WERI-Rb-1 (cell line): ENCODE results near the gene PTPRD.
"Not testable (repeated sequence)": the region's sequence is repeated elsewhere in the genome, so short reads cannot be mapped to it uniquely, and the experiment has no call there.

ENCODE experiments used
- DNase-seq: peaks from one replicate; pipeline ENCODE4 v3.0.0-alpha.2; 2020
- H3K27ac ChIP-seq: fragments of 250-450 bp; sonication (Bioruptor Pico); 2 replicates; pipeline ENCODE4 v1.5.1; 2020; ENCODE audit warnings: mild to moderate bottlenecking, moderate library complexity
- H3K27me3 ChIP-seq: fragments of 250-450 bp; sonication (Bioruptor Pico); 2 replicates; pipeline ENCODE4 v1.5.1; 2021; ENCODE audit warnings: mild to moderate bottlenecking, low read depth, moderate library complexity; ENCODE audit not compliant: insufficient read depth, severe bottlenecking
- H3K36me3 ChIP-seq: fragments of 250-450 bp; sonication (Bioruptor Pico); 2 replicates; pipeline ENCODE4 v1.5.1; 2020; ENCODE audit warnings: mild to moderate bottlenecking, moderate library complexity
- H3K4me3 ChIP-seq: 2 replicates; pipeline ENCODE4 v1.5.1; 2011; ENCODE audit warnings: low read depth, mild to moderate bottlenecking, control low read depth, low read length
- H3K9me3 ChIP-seq: fragments of 250-450 bp; sonication (Bioruptor Pico); 2 replicates; pipeline ENCODE4 v1.5.1; 2021; ENCODE audit warnings: mild to moderate bottlenecking, moderate library complexity; ENCODE audit not compliant: severe bottlenecking
- TF ChIP-seq, protein P1 (sequence below): IDR thresholded peaks from 2 replicates; pipeline ENCODE4 v1.5.1; 2011; ENCODE audit warnings: low read depth, mild to moderate bottlenecking, control low read depth, inconsistent platforms, low read length

Gene PTPRD

DNA sequence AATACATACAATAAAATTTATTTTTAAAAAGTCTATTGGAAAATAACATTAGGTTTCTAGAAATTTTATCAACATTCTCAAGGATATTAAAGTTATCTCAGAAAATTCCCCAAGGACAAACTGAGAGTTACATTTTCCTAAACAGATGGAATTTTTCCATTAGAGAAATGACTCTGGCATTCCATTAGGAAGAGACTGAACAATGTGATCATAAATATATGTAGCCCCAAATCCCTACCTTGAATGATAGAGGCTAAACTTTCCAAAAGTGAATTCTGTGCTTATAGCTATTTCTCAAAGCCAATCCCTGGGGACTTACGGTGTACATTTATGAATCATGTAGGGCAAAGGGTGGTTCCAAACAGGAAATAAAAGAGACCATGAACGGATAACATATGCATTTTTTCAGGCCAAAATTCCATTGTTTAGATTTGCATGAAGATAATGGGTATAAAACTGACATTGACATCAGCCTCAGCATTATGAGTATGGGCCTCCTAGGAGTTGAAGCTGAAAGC, 1632.2 kb downstream of the PTPRD start:
- Histone ChIP-seq H3K27ac (no peak overlapping the region), H3K36me3 (no peaks in the 10 kb centered on the region), H3K9me3 (no peaks in the 10 kb centered on the region), H3K27me3 (no peaks in the 10 kb centered on the region), H3K4me3 (no peak overlapping the region)
- TF ChIP-seq, protein P1, sequence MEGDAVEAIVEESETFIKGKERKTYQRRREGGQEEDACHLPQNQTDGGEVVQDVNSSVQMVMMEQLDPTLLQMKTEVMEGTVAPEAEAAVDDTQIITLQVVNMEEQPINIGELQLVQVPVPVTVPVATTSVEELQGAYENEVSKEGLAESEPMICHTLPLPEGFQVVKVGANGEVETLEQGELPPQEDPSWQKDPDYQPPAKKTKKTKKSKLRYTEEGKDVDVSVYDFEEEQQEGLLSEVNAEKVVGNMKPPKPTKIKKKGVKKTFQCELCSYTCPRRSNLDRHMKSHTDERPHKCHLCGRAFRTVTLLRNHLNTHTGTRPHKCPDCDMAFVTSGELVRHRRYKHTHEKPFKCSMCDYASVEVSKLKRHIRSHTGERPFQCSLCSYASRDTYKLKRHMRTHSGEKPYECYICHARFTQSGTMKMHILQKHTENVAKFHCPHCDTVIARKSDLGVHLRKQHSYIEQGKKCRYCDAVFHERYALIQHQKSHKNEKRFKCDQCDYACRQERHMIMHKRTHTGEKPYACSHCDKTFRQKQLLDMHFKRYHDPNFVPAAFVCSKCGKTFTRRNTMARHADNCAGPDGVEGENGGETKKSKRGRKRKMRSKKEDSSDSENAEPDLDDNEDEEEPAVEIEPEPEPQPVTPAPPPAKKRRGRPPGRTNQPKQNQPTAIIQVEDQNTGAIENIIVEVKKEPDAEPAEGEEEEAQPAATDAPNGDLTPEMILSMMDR, result no peak
- DNase-seq, result no peak

DNA sequence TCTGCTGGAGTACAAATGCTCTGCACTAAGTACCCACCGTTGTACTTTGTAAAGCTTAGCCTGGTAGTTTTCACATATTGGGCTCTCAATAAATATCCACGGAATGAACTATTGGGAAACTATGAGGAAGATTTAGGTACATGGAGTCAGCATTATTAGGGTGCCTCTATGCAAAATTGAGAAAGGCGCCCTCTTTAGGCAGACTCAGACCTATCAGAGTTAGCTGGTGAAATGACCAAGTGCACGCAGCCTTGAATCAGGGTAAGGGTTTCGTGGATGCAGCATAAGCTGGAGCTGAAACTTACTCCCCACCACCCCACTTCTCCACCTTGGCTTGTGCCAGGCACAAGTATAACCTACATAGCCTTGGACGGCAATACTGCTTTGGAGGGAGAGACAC, 1634.5 kb downstream of the PTPRD start:
- TF ChIP-seq, protein P1, result no peak
- Histone ChIP-seq H3K4me3 (no peak overlapping the region), H3K27me3 (no peaks in the 10 kb centered on the region), H3K27ac (no peak overlapping the region), H3K9me3 (no peaks in the 10 kb centered on the region), H3K36me3 (no peaks in the 10 kb centered on the region)
- no peak for DNase-seq

DNA sequence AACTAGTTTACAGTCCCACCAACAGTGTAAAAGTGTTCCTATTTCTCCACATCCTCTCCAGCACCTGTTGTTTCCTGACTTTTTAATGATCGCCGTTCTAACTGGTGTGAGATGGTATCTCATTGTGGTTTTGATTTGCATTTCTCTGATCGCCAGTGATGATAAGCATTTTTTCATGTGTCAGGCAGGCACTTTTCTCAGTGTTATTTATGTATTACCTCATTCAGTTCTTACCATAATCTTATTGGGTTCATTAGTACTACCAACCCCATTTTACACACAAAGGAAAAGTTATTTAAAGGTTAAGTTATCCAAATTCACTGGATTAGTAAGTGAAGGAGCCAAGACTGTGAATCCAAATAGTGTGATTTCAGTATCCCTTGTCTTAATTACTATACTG, 1644.5 kb downstream of the PTPRD start:
- not testable (repeated sequence) for H3K4me3 ChIP-seq, H3K27ac ChIP-seq, H3K27me3 ChIP-seq, H3K9me3 ChIP-seq, DNase-seq, H3K36me3 ChIP-seq

DNA sequence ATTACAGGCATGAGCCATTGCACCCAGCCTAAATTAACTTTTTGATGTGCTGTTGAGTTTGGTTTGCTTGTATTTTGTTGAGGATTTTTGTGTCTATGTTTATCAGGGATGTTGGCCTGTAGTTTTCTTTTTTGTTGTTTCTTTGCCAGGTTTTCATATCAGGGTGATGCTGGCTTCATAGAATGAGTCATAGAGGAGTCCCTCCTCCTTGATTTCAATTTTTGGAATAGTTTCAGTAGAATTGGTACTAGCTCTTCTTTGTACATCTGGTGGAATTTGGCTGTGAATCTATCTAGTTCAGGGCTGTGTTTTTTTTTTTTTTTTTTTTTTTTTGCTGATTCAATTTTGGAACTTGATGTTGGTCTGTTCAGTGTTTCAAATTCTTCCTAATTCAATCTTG, 1648.9 kb downstream of the PTPRD start:
- Histone ChIP-seq H3K27me3 (no peaks in the 10 kb centered on the region), H3K9me3 (no peaks in the 10 kb centered on the region), H3K36me3 (no peaks in the 10 kb centered on the region), H3K27ac (no peak overlapping the region), H3K4me3 (no peak overlapping the region)
- TF ChIP-seq, protein P1, result no peak
- DNase-seq, result no peak

DNA sequence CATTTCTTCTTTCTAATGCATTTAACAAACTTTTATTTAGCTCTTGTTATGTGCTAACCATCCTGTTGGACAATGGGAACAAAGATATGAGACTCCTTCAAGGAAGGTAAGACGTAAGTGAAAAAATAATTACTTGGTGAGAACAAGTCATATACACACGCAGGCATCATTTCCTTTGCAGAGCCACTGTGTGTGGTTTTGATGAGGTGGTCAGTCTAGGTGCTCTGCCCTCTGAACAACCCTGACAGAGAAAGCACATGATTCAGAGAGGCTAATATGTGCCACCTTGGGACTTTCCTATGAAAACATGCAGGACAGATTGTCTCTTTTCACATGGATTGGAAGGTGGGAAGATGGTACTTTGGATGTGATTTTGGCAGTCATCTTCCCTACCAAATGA, 1650.7 kb downstream of the PTPRD start:
- no peaks in the 10 kb centered on the region for H3K9me3 ChIP-seq
- no peaks in the 10 kb centered on the region for H3K27me3 ChIP-seq
- TF ChIP-seq, protein P1, result no peak
- DNase-seq, result no peak
- no peak overlapping the region for H3K27ac ChIP-seq
- H3K36me3 ChIP-seq, result no peaks in the 10 kb centered on the region
- H3K4me3 ChIP-seq, result no peak overlapping the region

DNA sequence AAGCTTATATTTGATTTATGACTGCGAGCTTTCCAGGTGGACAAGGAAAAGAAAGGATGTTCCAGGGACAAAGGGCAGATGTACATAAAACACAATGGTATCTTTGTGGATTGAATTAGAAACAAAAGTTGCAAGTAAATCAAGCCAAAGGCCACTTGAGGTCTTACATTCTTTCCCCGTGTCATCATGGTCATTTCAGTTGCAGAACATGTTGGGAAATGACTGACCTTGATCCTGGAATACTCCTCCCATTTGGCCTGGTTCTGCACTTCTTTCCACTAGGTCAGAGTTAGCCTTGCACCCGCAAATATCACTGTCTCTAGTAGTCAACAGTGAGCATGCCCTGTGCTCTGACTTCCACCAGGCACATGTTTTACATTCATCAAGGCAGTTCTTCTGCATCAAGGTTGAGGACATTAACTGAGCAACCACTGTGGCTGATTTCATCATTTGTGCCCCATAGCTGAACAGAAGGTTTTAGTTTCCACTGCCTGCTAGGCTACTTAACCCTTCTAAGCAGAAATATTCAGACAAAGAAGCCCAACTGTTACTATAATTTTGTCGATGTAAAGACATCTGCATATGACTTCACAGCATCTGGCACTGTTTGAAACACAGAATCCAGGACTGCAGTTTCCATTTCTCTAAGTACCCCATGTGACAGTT, 1651.5 kb downstream of the PTPRD start:
- Histone ChIP-seq H3K27me3 (no peaks in the 10 kb centered on the region), H3K27ac (no peak overlapping the region), H3K4me3 (no peak overlapping the region), H3K36me3 (no peaks in the 10 kb centered on the region), H3K9me3 (no peaks in the 10 kb centered on the region)
- DNase-seq, result no peak
- TF ChIP-seq, protein P1, result no peak
